GM13976 (cell line): Measurements from ENCODE around the gene GALNT9.
"Not testable (repeated sequence)": the region's sequence is repeated elsewhere in the genome, so short reads cannot be mapped to it uniquely, and the experiment has no call there.

Source experiments
- DNase-seq: peaks from one replicate; pipeline ENCODE4 v3.0.0; 2012; ENCODE audit warnings: low spot score
- in situ Hi-C: fragments of 300-500 bp; cut with MboI; formaldehyde crosslinking; loops from one replicate; pipeline ENCODE4 v1.12.0; 2022; ENCODE audit warnings: low sequenced_read_pairs, mixed read lengths, inconsistent platforms; ENCODE audit not compliant: unreplicated experiment
- TF ChIP-seq, protein P1 (sequence below): IDR thresholded peaks from 2 replicates; pipeline ENCODE4 v1.5.1; 2012; ENCODE audit warnings: borderline replicate concordance, mild to moderate bottlenecking; ENCODE audit not compliant: insufficient read depth; ENCODE audit errors: extremely low read depth, missing control alignments, control extremely low read depth

The GALNT9 gene

DNA sequence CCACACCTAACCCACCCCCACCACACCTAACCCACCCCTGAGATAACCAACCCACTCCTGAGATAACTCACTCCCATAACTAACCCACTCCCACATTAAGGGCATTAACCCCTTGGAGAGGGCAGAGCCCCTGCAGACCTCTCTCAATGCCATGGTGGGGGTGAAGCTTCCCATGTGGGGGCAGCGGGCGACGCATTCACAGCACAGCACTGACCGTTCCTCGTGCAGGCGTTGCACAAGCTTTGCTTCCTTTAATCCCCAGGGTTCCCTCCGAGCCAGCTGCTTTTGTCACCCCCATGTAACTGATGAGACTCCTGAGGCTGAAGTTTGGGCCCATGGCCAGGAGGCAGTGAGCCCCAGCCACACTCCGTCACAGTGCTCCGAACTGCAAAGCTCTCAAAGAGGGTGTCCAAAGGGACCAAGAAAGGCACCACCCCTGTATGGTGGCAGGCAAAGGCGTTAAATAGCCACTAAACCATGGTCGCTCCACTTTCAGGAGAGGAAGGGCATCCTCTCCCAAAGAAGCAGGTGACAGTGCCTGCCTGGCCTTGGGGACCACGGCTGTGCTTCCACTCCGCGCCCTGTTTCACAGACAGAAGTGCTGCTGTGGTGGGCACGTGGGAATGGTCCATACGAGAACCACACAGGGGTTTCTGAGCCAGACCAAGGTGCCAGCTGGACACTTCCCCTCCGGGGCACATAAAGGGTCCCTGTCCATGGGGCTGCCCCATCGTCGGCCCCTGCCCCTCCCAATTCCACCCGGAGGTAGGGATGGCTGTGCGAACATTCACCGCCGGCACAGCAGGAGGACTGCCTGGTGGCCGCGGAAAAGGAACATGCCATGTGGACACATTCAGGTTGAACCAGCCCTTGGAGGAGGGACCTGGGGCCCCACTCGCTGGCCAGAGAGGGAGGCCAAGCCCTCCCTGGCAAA is 28.3 kb downstream of the GALNT9 start:
- no peak for DNase-seq
- in situ Hi-C loops, result no loop called here
- TF ChIP-seq, protein P1, sequence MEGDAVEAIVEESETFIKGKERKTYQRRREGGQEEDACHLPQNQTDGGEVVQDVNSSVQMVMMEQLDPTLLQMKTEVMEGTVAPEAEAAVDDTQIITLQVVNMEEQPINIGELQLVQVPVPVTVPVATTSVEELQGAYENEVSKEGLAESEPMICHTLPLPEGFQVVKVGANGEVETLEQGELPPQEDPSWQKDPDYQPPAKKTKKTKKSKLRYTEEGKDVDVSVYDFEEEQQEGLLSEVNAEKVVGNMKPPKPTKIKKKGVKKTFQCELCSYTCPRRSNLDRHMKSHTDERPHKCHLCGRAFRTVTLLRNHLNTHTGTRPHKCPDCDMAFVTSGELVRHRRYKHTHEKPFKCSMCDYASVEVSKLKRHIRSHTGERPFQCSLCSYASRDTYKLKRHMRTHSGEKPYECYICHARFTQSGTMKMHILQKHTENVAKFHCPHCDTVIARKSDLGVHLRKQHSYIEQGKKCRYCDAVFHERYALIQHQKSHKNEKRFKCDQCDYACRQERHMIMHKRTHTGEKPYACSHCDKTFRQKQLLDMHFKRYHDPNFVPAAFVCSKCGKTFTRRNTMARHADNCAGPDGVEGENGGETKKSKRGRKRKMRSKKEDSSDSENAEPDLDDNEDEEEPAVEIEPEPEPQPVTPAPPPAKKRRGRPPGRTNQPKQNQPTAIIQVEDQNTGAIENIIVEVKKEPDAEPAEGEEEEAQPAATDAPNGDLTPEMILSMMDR, result no peak

DNA sequence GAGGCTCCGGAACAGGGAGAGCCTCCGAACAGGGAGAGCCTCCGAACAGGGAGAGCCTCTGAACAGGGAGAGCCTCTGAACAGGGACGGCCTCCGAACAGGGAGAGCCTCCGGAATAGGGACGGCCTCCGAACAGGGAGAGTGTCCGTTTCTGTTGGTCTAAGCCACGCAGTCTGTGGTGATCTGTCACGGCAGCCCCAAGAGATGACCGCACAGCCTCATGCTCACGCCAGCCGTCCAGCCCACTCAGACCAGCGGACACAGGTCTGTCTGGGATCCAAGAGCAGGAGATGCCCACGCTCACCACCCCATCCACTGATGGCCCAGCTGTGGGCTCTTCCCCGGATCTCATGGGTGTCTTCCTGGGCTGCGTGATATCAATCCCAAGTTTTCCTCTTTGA is 33.3 kb downstream of the GALNT9 start:
- no peak for DNase-seq
- in situ Hi-C loops, result no loop called here
- TF ChIP-seq, protein P1, result no peak

DNA sequence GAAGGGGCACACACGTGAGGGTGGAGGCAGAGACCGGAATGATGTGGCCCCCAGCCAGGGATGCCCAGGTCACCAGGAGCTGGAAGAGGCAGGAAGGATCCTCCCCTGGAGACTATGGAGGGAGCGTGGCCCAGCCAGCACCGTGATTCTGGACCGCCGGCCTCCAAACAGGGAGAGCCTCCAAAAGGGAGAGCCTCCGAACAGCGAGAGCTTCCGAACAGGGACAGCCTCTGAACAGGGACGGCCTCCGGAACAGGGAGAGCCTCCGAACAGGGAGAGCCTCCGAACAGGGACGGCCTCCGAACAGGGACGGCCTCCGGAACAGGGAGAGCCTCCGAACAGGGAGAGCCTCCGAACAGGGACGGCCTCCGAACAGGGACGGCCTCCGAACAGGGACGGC is 33.8 kb downstream of the GALNT9 start:
- DNase-seq, in situ Hi-C loops: not testable (repeated sequence)

DNA sequence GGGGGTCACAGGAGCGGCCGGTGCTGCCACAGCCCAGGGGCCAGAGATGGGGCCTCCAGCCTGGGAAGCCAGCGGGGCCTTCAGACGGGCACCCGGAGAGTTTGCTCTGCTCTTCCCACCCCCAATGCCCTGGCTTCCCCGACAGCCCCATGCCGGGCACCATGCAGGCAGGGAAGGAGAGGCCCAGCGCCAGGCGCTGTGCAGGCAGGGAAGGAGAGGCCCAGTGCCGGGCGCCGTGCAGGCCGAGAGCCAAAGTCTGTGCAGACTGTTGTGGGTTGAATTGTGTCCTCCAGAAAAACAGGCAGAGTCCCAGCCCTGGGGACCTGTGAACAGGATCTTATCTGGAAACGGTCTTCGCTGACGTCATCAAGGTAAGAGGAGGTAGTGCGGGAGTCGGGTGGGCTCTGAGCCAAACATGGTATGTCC is 34.3 kb downstream of the GALNT9 start:
- TF ChIP-seq, protein P1, result no peak
- in situ Hi-C loops, result no loop called here
- DNase-seq, result no peak

DNA sequence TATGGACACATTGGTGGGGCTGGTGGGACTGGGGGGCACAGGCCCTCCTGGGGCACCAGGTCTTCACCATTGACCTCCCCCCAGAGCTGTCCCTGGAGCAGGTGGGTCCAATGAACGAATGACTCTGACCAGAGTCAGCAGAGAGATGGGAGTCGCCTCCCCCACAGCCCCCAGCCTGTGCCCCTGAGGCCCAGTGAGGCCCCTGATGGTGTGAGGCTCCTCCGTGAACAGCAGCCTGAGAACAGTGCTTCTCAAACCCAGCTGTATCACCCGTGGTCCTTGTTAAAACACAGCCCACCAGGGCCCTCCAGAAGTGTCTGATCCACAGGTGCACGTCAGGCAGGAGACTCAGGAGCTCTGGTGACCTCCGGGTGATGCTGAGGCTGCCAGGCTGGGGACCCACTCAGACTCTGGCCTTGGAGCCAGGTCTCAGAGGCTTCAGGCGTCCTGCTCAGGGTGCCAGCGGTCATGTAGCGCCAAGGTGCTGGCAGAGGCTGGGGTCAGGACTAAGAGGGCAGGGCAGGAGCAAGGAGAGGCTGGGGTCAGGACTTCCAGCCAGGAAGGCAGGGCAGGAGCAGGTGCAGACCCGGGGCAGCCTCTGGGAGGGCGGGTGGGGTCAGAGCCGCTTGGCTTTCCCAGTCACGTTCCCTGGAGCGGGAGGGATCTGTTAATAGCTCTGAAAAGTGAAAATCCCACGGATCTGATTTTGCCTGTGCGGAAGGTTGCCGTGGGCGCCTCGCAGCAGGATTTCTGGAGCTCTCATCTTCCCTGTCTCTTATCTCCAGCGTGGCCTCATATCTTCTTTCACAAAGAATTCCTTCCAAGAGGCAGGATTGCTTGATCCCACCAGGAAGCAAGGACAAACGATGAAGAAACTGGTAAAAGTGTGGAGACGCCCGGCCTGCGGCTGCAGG is 35.0 kb downstream of the GALNT9 start:
- in situ Hi-C loops, result no loop called here
- TF ChIP-seq, protein P1, result no peak
- DNase-seq, result no peak

DNA sequence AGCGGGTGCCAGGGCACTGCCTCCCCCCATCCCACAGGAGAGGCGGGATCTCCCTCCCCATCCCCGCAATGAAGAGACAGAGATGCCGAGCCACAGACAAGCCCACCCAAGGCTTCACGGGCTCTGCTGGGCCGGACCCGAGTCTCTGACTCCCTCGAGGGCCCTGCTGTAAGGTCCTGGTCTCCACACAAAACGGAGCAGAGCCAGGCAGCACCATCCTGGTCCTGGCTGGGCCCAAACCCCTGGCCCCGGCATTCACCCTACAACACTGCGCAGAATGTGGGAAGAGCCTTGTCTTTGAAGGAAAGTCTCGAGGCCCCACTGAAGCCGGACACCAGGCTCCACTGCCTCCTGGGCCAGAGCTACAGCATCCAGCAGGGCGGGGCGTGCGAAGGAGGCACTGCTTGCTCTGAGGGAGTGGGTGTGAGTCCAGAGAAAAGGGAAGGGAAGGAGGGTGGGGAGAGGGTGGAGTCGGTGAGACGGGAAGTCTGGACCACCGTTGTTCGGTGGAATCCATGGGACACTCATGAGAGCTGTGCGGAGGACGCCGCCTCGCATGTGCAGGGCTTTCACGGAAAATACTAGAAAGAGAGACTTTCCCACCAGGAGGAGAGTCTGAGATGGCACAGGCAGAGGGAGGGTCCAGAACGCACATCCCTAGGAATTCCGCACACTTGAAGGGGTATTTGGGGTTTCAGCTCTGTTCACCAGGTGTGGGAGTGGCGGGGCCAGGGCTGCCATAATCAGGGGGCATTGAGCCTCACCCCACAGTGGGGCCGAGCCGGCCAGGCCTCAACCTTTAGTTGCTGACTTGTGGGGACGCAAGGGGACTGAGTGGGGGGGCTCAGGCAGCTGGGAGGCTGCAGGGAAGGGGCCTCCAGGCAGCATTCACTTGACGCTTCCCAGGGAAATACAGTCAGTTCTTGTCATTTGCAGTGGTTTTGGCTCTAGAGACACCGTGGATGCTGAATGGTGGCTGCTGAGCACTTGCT is 36.8 kb downstream of the GALNT9 start:
- TF ChIP-seq, protein P1, result no peak
- in situ Hi-C loops, result no loop called here
- DNase-seq, result no peak
